DOHH2 (cell line): ENCODE results near the gene NUDT16L1.
A peak's percentile ranks its signal among the peaks of the same experiment; 100 is the strongest.

Source experiments
- H3F3A ChIP-seq: fragments of 200-600 bp; sonication (generic), shearing (Covaris generic); 2 replicates; pipeline ENCODE4 v1.6.0; 2016; ENCODE audit warnings: antibody characterized with exemption, mild to moderate bottlenecking; ENCODE audit not compliant: control insufficient read depth, insufficient read depth
- H3K27ac ChIP-seq: fragments of 200-600 bp; sonication (generic); 2 replicates; pipeline ENCODE4 v1.5.1; 2014; ENCODE audit warnings: low read depth, mild to moderate bottlenecking, low read length, moderate library complexity
- H3K27me3 ChIP-seq: fragments of 200-600 bp; sonication (generic); 2 replicates; pipeline ENCODE4 v1.6.1; 2014; ENCODE audit warnings: mild to moderate bottlenecking, low read length, mixed read lengths; ENCODE audit not compliant: control insufficient read depth
- H3K36me3 ChIP-seq: fragments of 200-600 bp; sonication (generic); 2 replicates; pipeline ENCODE4 v1.6.1; 2014; ENCODE audit warnings: mild to moderate bottlenecking, low read length, moderate library complexity, mixed read lengths; ENCODE audit not compliant: control insufficient read depth
- H3K4me1 ChIP-seq: fragments of 200-600 bp; sonication (generic); 2 replicates; pipeline ENCODE4 v1.6.1; 2014; ENCODE audit warnings: mild to moderate bottlenecking, low read length, mixed read lengths; ENCODE audit not compliant: control insufficient read depth
- H3K4me2 ChIP-seq: fragments of 200-600 bp; sonication (generic); 2 replicates; pipeline ENCODE4 v1.6.0; 2014; ENCODE audit warnings: mild to moderate bottlenecking, low read length, moderate library complexity
- H3K4me3 ChIP-seq: fragments of 200-600 bp; sonication (generic); 2 replicates; pipeline ENCODE4 v1.5.1; 2014; ENCODE audit warnings: mild to moderate bottlenecking, low read length, mixed read lengths
- H3K79me2 ChIP-seq: fragments of 200-600 bp; sonication (generic); 2 replicates; pipeline ENCODE4 v1.6.1; 2014; ENCODE audit warnings: mild to moderate bottlenecking, low read length, mixed read lengths; ENCODE audit not compliant: control insufficient read depth
- H3K9me2 ChIP-seq: fragments of 200-600 bp; sonication (generic); replicated peaks from 2 replicates; pipeline ENCODE4 v1.6.1; 2014; ENCODE audit warnings: mild to moderate bottlenecking, low read length, mixed read lengths; ENCODE audit not compliant: control insufficient read depth
- H3K9me3 ChIP-seq: fragments of 200-600 bp; sonication (generic); 2 replicates; pipeline ENCODE4 v1.6.1; 2014; ENCODE audit warnings: antibody characterized with exemption, low read length, mixed read lengths; ENCODE audit not compliant: control insufficient read depth, insufficient read depth
- H4K20me1 ChIP-seq: fragments of 200-600 bp; sonication (generic); 2 replicates; pipeline ENCODE4 v1.6.0; 2014; ENCODE audit warnings: low read depth, mild to moderate bottlenecking, antibody characterized with exemption, low read length, moderate library complexity; ENCODE audit not compliant: control insufficient read depth, insufficient read depth
- CTCF ChIP-seq: fragments of 200-600 bp; sonication (generic); IDR thresholded peaks from one replicate; pipeline ENCODE4 v1.5.1; 2014; ENCODE audit warnings: antibody characterized with exemption, mild to moderate bottlenecking, low read depth, low read length; ENCODE audit not compliant: poor library complexity, severe bottlenecking
- EZH2phosphoT487 ChIP-seq: fragments of 200-600 bp; sonication (generic); IDR thresholded peaks from 2 replicates; pipeline ENCODE4 v1.6.1; 2017; ENCODE audit warnings: borderline replicate concordance, mild to moderate bottlenecking, antibody characterized with exemption, low read length, moderate library complexity, mixed read lengths

NUDT16L1 gene

GRCh38 chr16:4728676-4729075, 35.3 kb downstream of the NUDT16L1 start:
- Histone ChIP-seq H3K4me1 (no peaks in the 10 kb centered on the region; the same call in 1 of the 2 replicates), H3K4me3 (no peak overlapping the region), H3K9me2 (no peaks in the 10 kb centered on the region), H3K79me2 (peaks cover 13% of the 10 kb centered on the region), H3K27me3 (no peaks in the 10 kb centered on the region), H3F3A (no peaks in the 10 kb centered on the region), H3K4me2 (no peak overlapping the region), H3K9me3 (no peaks in the 10 kb centered on the region), H4K20me1 (no peaks in the 10 kb centered on the region), H3K36me3 (peaks cover 7% of the 10 kb centered on the region; the same call in 1 of the 2 replicates), H3K27ac (no peak overlapping the region)
- TF ChIP-seq CTCF (no peak), EZH2phosphoT487 (no peak)

GRCh38 chr16:4729876-4730275, 36.5 kb downstream of the NUDT16L1 start:
- Histone ChIP-seq H3F3A (no peaks in the 10 kb centered on the region), H3K4me1 (peaks cover under 1% of the 10 kb centered on the region), H3K27me3 (no peaks in the 10 kb centered on the region), H3K36me3 (peaks cover 7% of the 10 kb centered on the region; the same call in 1 of the 2 replicates), H3K4me2 (no peak overlapping the region), H3K4me3 (no peak overlapping the region), H3K9me2 (no peaks in the 10 kb centered on the region), H3K79me2 (peaks cover 15% of the 10 kb centered on the region), H4K20me1 (no peaks in the 10 kb centered on the region), H3K27ac (no peak overlapping the region), H3K9me3 (no peaks in the 10 kb centered on the region)
- no peak for TF ChIP-seq EZH2phosphoT487
- no peak for TF ChIP-seq CTCF

DNA sequence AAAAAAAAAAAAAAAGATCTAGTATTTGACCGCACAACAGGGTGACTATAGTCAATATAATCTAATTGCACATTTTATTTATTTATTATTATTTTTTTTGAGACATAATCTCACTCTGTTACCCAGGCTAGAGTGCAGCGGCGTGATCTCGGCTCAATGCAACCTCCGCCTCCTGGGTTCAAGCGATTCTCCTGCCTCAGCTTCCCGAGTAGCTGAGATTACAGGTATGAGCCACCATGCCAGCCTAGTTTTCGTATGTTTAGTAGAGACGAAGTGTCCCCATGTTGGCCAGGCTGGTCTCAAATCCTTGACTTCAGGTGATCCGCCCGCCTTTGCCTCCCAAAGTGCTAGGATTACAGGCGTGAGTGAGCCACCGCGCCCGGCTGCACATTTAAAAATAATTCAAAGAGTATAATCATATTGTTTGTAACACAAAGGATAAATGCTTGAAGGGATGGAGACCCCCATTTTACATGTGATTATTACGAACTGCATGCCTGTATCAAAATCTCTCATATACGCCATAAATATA, 39.9 kb downstream of the NUDT16L1 start:
- Histone ChIP-seq H3K27me3 (no peaks in the 10 kb centered on the region), H3K4me1 (peaks cover 7% of the 10 kb centered on the region), H3K4me3 (peak overlapping the region; percentile 84), H4K20me1 (no peaks in the 10 kb centered on the region), H3K9me2 (no peaks in the 10 kb centered on the region), H3K9me3 (no peaks in the 10 kb centered on the region), H3F3A (no peaks in the 10 kb centered on the region), H3K4me2 (peak overlapping the region; percentile 71), H3K27ac (no peak overlapping the region), H3K36me3 (no peaks in the 10 kb centered on the region), H3K79me2 (peaks cover 15% of the 10 kb centered on the region)
- TF ChIP-seq CTCF (no peak), EZH2phosphoT487 (no peak)

DNA sequence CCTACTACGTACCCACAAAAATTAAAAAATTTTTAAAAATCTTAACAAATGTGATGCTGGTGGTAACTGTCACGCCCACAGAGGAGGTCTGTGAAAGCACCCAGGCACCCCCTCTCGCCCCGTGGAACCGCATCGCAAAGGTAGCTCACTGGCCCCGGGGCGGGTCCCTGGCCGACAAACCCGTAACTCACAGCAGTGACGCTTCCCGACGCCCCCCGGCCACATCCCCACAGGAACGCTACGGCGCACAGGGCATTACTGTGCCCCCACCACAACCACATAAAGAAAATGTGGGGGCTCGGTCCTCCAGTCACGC, 40.3 kb downstream of the NUDT16L1 start:
- Histone ChIP-seq H3K9me2 (no peaks in the 10 kb centered on the region), H3K27me3 (no peaks in the 10 kb centered on the region), H3F3A (no peaks in the 10 kb centered on the region), H4K20me1 (no peaks in the 10 kb centered on the region), H3K79me2 (peaks cover 15% of the 10 kb centered on the region), H3K4me2 (peak overlapping the region; percentile 71), H3K27ac (peak overlapping the region; percentile 26), H3K4me3 (peak overlapping the region; percentile 84), H3K9me3 (no peaks in the 10 kb centered on the region), H3K4me1 (peaks cover 7% of the 10 kb centered on the region), H3K36me3 (no peaks in the 10 kb centered on the region)
- TF ChIP-seq EZH2phosphoT487: no peak
- TF ChIP-seq CTCF: no peak
